GM23338 (cell line): ENCODE data around the gene PTPN7. TPM values are rescaled to one million over a fixed set of nuclear protein-coding genes. Genes with fewer than 3 reads are reported as not detected.

ENCODE experiments used
- ATAC-seq: fragments of 200-7000 bp; cut with Tn5 transposase; 3 replicates; pipeline ENCODE4 v1.9.1; 2020
- DNase-seq: peaks from one replicate; pipeline ENCODE4 v3.0.0-alpha.2; 2015; ENCODE audit warnings: low spot score
- H2AFZ ChIP-seq: fragments of 200-600 bp; sonication (generic); 2 replicates; pipeline ENCODE4 v1.8.0; 2016; ENCODE audit warnings: antibody characterized with exemption, mild to moderate bottlenecking, moderate library complexity
- H3F3A ChIP-seq: fragments of 200-600 bp; sonication (generic); replicated peaks from 2 replicates; pipeline ENCODE4 v1.8.0; 2017; ENCODE audit warnings: antibody characterized with exemption, mixed run types, low read depth
- H3K27ac ChIP-seq: fragments of 200-600 bp; sonication (generic); 2 replicates; pipeline ENCODE4 v1.6.1; 2016; ENCODE audit warnings: low read depth
- H3K27me3 ChIP-seq: fragments of 200-600 bp; sonication (generic); 2 replicates; pipeline ENCODE4 v1.8.0; 2016; ENCODE audit warnings: mild to moderate bottlenecking, mixed run types, moderate library complexity; ENCODE audit not compliant: insufficient read depth
- H3K36me3 ChIP-seq: fragments of 200-600 bp; sonication (generic); 2 replicates; pipeline ENCODE4 v1.8.0; 2016; ENCODE audit warnings: mild to moderate bottlenecking; ENCODE audit not compliant: insufficient read depth
- H3K4me1 ChIP-seq: fragments of 200-600 bp; sonication (generic); 2 replicates; pipeline ENCODE4 v1.8.0; 2016; ENCODE audit warnings: mild to moderate bottlenecking, moderate library complexity; ENCODE audit not compliant: insufficient read depth
- H3K4me2 ChIP-seq: fragments of 200-600 bp; sonication (generic); 2 replicates; pipeline ENCODE4 v1.7.1; 2017; ENCODE audit warnings: mixed run types
- H3K4me3 ChIP-seq: fragments of 200-600 bp; sonication (generic); 2 replicates; pipeline ENCODE4 v1.6.1; 2016; ENCODE audit warnings: mixed run types
- H3K79me2 ChIP-seq: fragments of 200-600 bp; sonication (generic); replicated peaks from 2 replicates; pipeline ENCODE4 v1.8.0; 2017; ENCODE audit warnings: mild to moderate bottlenecking; ENCODE audit not compliant: insufficient read depth
- H3K9me2 ChIP-seq: fragments of 200-600 bp; sonication (generic); 2 replicates; pipeline ENCODE4 v1.8.0; 2017; ENCODE audit not compliant: insufficient read depth
- H4K20me1 ChIP-seq: fragments of 200-600 bp; sonication (generic); replicated peaks from 2 replicates; pipeline ENCODE4 v1.8.0; 2017; ENCODE audit warnings: mild to moderate bottlenecking; ENCODE audit not compliant: insufficient read depth
- H3K27ac Mint-ChIP-seq: 2 replicates; pipeline ENCODE4 v1.8.0; 2020; ENCODE audit warnings: inconsistent platforms, mild to moderate bottlenecking, moderate library complexity, mixed read lengths
- H3K27me3 Mint-ChIP-seq: 3 replicates; pipeline ENCODE4 v1.8.0; 2022; ENCODE audit warnings: low read depth, mild to moderate bottlenecking, moderate library complexity, mixed read lengths, inconsistent platforms; ENCODE audit not compliant: insufficient read depth, poor library complexity
- H3K36me3 Mint-ChIP-seq: 3 replicates; pipeline ENCODE4 v1.8.0; 2021; ENCODE audit warnings: low read depth, mild to moderate bottlenecking, inconsistent platforms, moderate library complexity, mixed read lengths
- H3K4me1 Mint-ChIP-seq: 3 replicates; pipeline ENCODE4 v1.8.0; 2020; ENCODE audit warnings: mild to moderate bottlenecking, inconsistent platforms, mixed read lengths
- H3K4me3 Mint-ChIP-seq: 3 replicates; pipeline ENCODE4 v1.8.0; 2021; ENCODE audit warnings: moderate library complexity, mild to moderate bottlenecking, inconsistent platforms, mixed read lengths
- H3K9me3 Mint-ChIP-seq: 3 replicates; pipeline ENCODE4 v1.8.0; 2020; ENCODE audit warnings: moderate library complexity, mild to moderate bottlenecking, inconsistent platforms, mixed read lengths
- CREB1 ChIP-seq: fragments of 250-450 bp; sonication (Bioruptor Pico); IDR thresholded peaks from 2 replicates; pipeline ENCODE4 v1.5.0; 2020; ENCODE audit warnings: low read depth, mild to moderate bottlenecking, moderate library complexity
- EZH2 ChIP-seq: fragments of 200-600 bp; sonication (generic); IDR thresholded peaks from one replicate; pipeline ENCODE4 v1.8.0; 2017; ENCODE audit warnings: antibody characterized with exemption, mild to moderate bottlenecking, low read depth; ENCODE audit not compliant: unreplicated experiment
- EZH2phosphoT487 ChIP-seq: fragments of 200-600 bp; sonication (generic); IDR thresholded peaks from one replicate; pipeline ENCODE4 v1.8.1; 2018; ENCODE audit warnings: antibody characterized with exemption; ENCODE audit not compliant: unreplicated experiment
- JUNB ChIP-seq: IDR thresholded peaks from one replicate; pipeline ENCODE4 v1.6.1; 2016; ENCODE audit warnings: antibody characterized with exemption; ENCODE audit not compliant: unreplicated experiment
- NANOG ChIP-seq: IDR thresholded peaks from 2 replicates; pipeline ENCODE4 v1.6.1; 2016; ENCODE audit warnings: antibody characterized with exemption, borderline replicate concordance
- POLR2AphosphoS5 ChIP-seq: IDR thresholded peaks from 2 replicates; pipeline ENCODE4 v1.6.1; 2016; ENCODE audit warnings: antibody characterized with exemption, low read depth
- STAT1 ChIP-seq: IDR thresholded peaks from one replicate; pipeline ENCODE4 v1.6.1; 2016; ENCODE audit warnings: antibody characterized with exemption; ENCODE audit not compliant: unreplicated experiment
- ZNF114 ChIP-seq: fragments of 250-450 bp; sonication (Bioruptor Pico); IDR thresholded peaks from 2 replicates; pipeline ENCODE4 v1.5.0; 2020; ENCODE audit warnings: mild to moderate bottlenecking, moderate library complexity
- ZNF331 ChIP-seq: fragments of 250-450 bp; sonication (Bioruptor Pico); IDR thresholded peaks from 2 replicates; pipeline ENCODE4 v1.5.0; 2020; ENCODE audit warnings: low read depth, mild to moderate bottlenecking, moderate library complexity
- polyA plus RNA-seq: library from polyadenylated mRNA; unstranded; fragments of >200 nt; fragmentation: Nextera tagmentation; extraction: Ambion mirVana; gene quantifications from 2 replicates; pipeline ENCODE4 v1.2.1, GENCODE V29; 2016
- total RNA-seq: library from RNA; depleted of rRNA; stranded (reverse); fragments of >200 nt; shearing (Covaris generic); gene quantifications from 2 replicates; pipeline ENCODE4 v1.2.3, GENCODE V29; 2014
- TF ChIP-seq, protein P1 (sequence below): IDR thresholded peaks from 2 replicates; pipeline ENCODE4 v1.6.1; 2016; ENCODE audit warnings: antibody characterized with exemption
- TF ChIP-seq, protein P2 (sequence below): IDR thresholded peaks from one replicate; pipeline ENCODE4 v1.6.1; 2018; ENCODE audit warnings: antibody characterized with exemption; ENCODE audit not compliant: unreplicated experiment
- TF ChIP-seq, protein P3 (sequence below), 2 experiments: fragments of 200-600 bp in 1 of 2; sonication (generic) in 1 of 2; conservative IDR thresholded peaks; 2 replicates each; pipeline versions ENCODE4 v1.5.1 to v1.6.1; 2016 to 2017; ENCODE audit warnings: antibody characterized with exemption in 2 of 2, low read depth in 2 of 2, mild to moderate bottlenecking in 2 of 2, moderate library complexity in 1 of 2
- TF ChIP-seq, protein P4 (sequence below): fragments of 250-450 bp; sonication (Bioruptor Pico); IDR thresholded peaks from 2 replicates; pipeline ENCODE4 v1.5.0; 2020; ENCODE audit warnings: mild to moderate bottlenecking, moderate library complexity

Gene PTPN7
- total and polyA plus RNA-seq, 2 experiments from 2014 or later, result not detected

DNA sequence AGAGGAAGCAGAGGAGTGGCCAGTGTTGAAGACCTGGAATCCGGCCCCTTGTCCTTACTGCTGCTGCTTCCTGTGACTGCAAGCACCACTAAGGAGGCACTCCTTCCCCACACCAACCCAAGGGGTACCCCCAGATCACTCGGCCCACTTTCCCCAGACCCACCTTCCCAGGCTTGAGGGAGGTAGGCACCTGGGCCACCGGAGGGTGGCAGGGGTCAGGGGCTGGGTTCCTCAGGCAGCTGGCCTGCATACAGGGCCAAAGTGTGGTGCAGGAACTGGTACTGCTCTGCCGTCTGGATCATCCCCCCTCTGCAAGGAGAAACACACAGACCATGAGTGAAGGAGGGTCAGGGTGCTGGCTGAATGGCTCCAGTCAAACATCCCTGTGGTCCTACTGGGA lies 12.0 kb downstream of the PTPN7 start:
- no peak overlapping the region for H3K4me2 ChIP-seq
- Mint-ChIP-seq H3K4me1 (peaks cover 10% of the 10 kb centered on the region), H3K36me3 (no peaks in the 10 kb centered on the region), H3K27ac (no peak overlapping the region), H3K9me3 (no peaks in the 10 kb centered on the region; the same call in 2 of the 3 replicates), H3K27me3 (peaks cover 10% of the 10 kb centered on the region), H3K4me3 (no peak overlapping the region)
- peaks cover 4% of the 10 kb centered on the region for H3K79me2 ChIP-seq
- no peaks in the 10 kb centered on the region for H3K9me2 ChIP-seq
- no peak for ATAC-seq
- H3K4me1 ChIP-seq, result peaks cover 8% of the 10 kb centered on the region
- H2AFZ ChIP-seq, result no peak overlapping the region
- H3K27ac ChIP-seq, result no peak overlapping the region
- H3K36me3 ChIP-seq, result no peaks in the 10 kb centered on the region
- no peaks in the 10 kb centered on the region for H4K20me1 ChIP-seq
- 0 out of 2 replicates have a peak, but pooled peaks cover 7% of the 10 kb centered on the region for H3K27me3 ChIP-seq
- H3F3A ChIP-seq, result 0 out of 2 replicates have a peak, but pooled peaks cover under 1% of the 10 kb centered on the region
- no peak for DNase-seq
- H3K4me3 ChIP-seq, result no peak overlapping the region
- TF ChIP-seq ZNF114 (CRISPR knock-in tag) (no peak), JUNB (no peak), ZNF331 (no peak), EZH2 (no peak), STAT1 (no peak), EZH2phosphoT487 (no peak), NANOG (no peak), POLR2AphosphoS5 (no peak), CREB1 (CRISPR knock-in tag) (no peak)
- TF ChIP-seq, protein P1, sequence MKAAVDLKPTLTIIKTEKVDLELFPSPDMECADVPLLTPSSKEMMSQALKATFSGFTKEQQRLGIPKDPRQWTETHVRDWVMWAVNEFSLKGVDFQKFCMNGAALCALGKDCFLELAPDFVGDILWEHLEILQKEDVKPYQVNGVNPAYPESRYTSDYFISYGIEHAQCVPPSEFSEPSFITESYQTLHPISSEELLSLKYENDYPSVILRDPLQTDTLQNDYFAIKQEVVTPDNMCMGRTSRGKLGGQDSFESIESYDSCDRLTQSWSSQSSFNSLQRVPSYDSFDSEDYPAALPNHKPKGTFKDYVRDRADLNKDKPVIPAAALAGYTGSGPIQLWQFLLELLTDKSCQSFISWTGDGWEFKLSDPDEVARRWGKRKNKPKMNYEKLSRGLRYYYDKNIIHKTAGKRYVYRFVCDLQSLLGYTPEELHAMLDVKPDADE, result no peak
- TF ChIP-seq, protein P2, sequence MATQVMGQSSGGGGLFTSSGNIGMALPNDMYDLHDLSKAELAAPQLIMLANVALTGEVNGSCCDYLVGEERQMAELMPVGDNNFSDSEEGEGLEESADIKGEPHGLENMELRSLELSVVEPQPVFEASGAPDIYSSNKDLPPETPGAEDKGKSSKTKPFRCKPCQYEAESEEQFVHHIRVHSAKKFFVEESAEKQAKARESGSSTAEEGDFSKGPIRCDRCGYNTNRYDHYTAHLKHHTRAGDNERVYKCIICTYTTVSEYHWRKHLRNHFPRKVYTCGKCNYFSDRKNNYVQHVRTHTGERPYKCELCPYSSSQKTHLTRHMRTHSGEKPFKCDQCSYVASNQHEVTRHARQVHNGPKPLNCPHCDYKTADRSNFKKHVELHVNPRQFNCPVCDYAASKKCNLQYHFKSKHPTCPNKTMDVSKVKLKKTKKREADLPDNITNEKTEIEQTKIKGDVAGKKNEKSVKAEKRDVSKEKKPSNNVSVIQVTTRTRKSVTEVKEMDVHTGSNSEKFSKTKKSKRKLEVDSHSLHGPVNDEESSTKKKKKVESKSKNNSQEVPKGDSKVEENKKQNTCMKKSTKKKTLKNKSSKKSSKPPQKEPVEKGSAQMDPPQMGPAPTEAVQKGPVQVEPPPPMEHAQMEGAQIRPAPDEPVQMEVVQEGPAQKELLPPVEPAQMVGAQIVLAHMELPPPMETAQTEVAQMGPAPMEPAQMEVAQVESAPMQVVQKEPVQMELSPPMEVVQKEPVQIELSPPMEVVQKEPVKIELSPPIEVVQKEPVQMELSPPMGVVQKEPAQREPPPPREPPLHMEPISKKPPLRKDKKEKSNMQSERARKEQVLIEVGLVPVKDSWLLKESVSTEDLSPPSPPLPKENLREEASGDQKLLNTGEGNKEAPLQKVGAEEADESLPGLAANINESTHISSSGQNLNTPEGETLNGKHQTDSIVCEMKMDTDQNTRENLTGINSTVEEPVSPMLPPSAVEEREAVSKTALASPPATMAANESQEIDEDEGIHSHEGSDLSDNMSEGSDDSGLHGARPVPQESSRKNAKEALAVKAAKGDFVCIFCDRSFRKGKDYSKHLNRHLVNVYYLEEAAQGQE, result no peak
- TF ChIP-seq, protein P3, sequence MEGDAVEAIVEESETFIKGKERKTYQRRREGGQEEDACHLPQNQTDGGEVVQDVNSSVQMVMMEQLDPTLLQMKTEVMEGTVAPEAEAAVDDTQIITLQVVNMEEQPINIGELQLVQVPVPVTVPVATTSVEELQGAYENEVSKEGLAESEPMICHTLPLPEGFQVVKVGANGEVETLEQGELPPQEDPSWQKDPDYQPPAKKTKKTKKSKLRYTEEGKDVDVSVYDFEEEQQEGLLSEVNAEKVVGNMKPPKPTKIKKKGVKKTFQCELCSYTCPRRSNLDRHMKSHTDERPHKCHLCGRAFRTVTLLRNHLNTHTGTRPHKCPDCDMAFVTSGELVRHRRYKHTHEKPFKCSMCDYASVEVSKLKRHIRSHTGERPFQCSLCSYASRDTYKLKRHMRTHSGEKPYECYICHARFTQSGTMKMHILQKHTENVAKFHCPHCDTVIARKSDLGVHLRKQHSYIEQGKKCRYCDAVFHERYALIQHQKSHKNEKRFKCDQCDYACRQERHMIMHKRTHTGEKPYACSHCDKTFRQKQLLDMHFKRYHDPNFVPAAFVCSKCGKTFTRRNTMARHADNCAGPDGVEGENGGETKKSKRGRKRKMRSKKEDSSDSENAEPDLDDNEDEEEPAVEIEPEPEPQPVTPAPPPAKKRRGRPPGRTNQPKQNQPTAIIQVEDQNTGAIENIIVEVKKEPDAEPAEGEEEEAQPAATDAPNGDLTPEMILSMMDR (conservative IDR thresholded peaks at IDR 0.05; ENCODE audit: low read depth in 2 of 2), result no peak
- TF ChIP-seq, protein P4, sequence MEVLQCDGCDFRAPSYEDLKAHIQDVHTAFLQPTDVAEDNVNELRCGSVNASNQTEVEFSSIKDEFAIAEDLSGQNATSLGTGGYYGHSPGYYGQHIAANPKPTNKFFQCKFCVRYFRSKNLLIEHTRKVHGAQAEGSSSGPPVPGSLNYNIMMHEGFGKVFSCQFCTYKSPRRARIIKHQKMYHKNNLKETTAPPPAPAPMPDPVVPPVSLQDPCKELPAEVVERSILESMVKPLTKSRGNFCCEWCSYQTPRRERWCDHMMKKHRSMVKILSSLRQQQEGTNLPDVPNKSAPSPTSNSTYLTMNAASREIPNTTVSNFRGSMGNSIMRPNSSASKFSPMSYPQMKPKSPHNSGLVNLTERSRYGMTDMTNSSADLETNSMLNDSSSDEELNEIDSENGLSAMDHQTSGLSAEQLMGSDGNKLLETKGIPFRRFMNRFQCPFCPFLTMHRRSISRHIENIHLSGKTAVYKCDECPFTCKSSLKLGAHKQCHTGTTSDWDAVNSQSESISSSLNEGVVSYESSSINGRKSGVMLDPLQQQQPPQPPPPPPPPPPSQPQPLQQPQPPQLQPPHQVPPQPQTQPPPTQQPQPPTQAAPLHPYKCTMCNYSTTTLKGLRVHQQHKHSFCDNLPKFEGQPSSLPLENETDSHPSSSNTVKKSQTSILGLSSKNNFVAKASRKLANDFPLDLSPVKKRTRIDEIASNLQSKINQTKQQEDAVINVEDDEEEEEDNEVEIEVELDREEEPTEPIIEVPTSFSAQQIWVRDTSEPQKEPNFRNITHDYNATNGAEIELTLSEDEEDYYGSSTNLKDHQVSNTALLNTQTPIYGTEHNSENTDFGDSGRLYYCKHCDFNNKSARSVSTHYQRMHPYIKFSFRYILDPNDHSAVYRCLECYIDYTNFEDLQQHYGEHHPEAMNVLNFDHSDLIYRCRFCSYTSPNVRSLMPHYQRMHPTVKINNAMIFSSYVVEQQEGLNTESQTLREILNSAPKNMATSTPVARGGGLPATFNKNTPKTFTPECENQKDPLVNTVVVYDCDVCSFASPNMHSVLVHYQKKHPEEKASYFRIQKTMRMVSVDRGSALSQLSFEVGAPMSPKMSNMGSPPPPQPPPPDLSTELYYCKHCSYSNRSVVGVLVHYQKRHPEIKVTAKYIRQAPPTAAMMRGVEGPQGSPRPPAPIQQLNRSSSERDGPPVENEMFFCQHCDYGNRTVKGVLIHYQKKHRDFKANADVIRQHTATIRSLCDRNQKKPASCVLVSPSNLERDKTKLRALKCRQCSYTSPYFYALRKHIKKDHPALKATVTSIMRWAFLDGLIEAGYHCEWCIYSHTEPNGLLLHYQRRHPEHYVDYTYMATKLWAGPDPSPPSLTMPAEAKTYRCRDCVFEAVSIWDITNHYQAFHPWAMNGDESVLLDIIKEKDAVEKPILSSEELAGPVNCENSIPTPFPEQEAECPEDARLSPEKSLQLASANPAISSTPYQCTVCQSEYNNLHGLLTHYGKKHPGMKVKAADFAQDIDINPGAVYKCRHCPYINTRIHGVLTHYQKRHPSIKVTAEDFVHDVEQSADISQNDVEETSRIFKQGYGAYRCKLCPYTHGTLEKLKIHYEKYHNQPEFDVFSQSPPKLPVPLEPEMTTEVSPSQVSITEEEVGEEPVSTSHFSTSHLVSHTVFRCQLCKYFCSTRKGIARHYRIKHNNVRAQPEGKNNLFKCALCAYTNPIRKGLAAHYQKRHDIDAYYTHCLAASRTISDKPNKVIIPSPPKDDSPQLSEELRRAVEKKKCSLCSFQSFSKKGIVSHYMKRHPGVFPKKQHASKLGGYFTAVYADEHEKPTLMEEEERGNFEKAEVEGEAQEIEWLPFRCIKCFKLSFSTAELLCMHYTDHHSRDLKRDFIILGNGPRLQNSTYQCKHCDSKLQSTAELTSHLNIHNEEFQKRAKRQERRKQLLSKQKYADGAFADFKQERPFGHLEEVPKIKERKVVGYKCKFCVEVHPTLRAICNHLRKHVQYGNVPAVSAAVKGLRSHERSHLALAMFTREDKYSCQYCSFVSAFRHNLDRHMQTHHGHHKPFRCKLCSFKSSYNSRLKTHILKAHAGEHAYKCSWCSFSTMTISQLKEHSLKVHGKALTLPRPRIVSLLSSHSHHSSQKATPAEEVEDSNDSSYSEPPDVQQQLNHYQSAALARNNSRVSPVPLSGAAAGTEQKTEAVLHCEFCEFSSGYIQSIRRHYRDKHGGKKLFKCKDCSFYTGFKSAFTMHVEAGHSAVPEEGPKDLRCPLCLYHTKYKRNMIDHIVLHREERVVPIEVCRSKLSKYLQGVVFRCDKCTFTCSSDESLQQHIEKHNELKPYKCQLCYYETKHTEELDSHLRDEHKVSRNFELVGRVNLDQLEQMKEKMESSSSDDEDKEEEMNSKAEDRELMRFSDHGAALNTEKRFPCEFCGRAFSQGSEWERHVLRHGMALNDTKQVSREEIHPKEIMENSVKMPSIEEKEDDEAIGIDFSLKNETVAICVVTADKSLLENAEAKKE, result no peak
